Keratinocyte (primary cell): Measurements from ENCODE around the gene CNOT4. TPM values are rescaled to one million over a fixed set of nuclear protein-coding genes. Genes with fewer than 3 reads are reported as not detected.
"Not testable (repeated sequence)": the region's sequence is repeated elsewhere in the genome, so short reads cannot be mapped to it uniquely, and the experiment has no call there.

Source experiments
- DNase-seq: peaks from one replicate; pipeline ENCODE4 v3.0.0-alpha.2; 2011; ENCODE audit warnings: low read depth, missing footprints, low spot score
- FAIRE-seq: peaks from 2 replicates; lab custom pipeline; 2011; peaks lifted over from hg19 to GRCh38; lab: Jason Lieb, UNC
- H2AFZ ChIP-seq: 2 replicates; pipeline ENCODE4 v1.6.0; 2012; ENCODE audit warnings: low read length, control low read depth, inconsistent platforms; ENCODE audit not compliant: control insufficient read depth
- H3K27ac ChIP-seq: 2 replicates; pipeline ENCODE4 v1.5.1; 2011; ENCODE audit warnings: low read length; ENCODE audit not compliant: control insufficient read depth, insufficient read depth
- H3K27me3 ChIP-seq: 3 replicates; pipeline ENCODE4 v1.6.0; 2011; ENCODE audit warnings: low read length; ENCODE audit not compliant: control insufficient read depth, insufficient read depth; ENCODE audit errors: extremely low read depth
- H3K36me3 ChIP-seq, 2 experiments: 2 replicates in 1 of 2; 3 replicates in 1 of 2; pipeline ENCODE4 v1.5.1; 2011; ENCODE audit warnings: low read length in 2 of 2, mild to moderate bottlenecking in 1 of 2; ENCODE audit not compliant: control insufficient read depth in 2 of 2, insufficient read depth in 2 of 2; ENCODE audit errors: extremely low read depth in 1 of 2
- H3K4me1 ChIP-seq: 3 replicates; pipeline ENCODE4 v1.5.1; 2011; ENCODE audit warnings: low read length; ENCODE audit not compliant: control insufficient read depth, insufficient read depth; ENCODE audit errors: extremely low read depth
- H3K4me2 ChIP-seq: 3 replicates; pipeline ENCODE4 v1.6.0; 2011; ENCODE audit warnings: low read depth, low read length; ENCODE audit not compliant: control insufficient read depth, insufficient read depth; ENCODE audit errors: extremely low read depth
- H3K4me3 ChIP-seq, 3 experiments: fragments of 200-600 bp in 1 of 3; sonication (generic) in 1 of 3; 2 replicates in 2 of 3; 3 replicates in 1 of 3; pipeline ENCODE4 v1.5.1; 2011 to 2016; ENCODE audit warnings: low read length in 3 of 3, mild to moderate bottlenecking in 3 of 3, control low read depth in 2 of 3, inconsistent platforms in 1 of 3, low read depth in 1 of 3, mixed read lengths in 1 of 3, mixed run types in 1 of 3, moderate library complexity in 1 of 3; ENCODE audit not compliant: control insufficient read depth in 2 of 3, insufficient read depth in 2 of 3; ENCODE audit errors: extremely low read depth in 1 of 3
- H3K79me2 ChIP-seq: 2 replicates; pipeline ENCODE4 v1.6.0; 2012; ENCODE audit warnings: low read length; ENCODE audit not compliant: control insufficient read depth, insufficient read depth
- H3K9ac ChIP-seq: 3 replicates; pipeline ENCODE4 v1.6.0; 2011; ENCODE audit warnings: low read length; ENCODE audit not compliant: control insufficient read depth, insufficient read depth; ENCODE audit errors: extremely low read depth
- H3K9me1 ChIP-seq: 3 replicates; pipeline ENCODE4 v1.6.0; 2011; ENCODE audit warnings: low read length; ENCODE audit not compliant: control insufficient read depth, insufficient read depth; ENCODE audit errors: extremely low read depth
- H3K9me3 ChIP-seq: 2 replicates; pipeline ENCODE4 v1.5.1; 2012; ENCODE audit warnings: low read depth, low read length; ENCODE audit not compliant: control insufficient read depth
- H4K20me1 ChIP-seq: 3 replicates; pipeline ENCODE4 v1.6.0; 2011; ENCODE audit warnings: low read length; ENCODE audit not compliant: control insufficient read depth, insufficient read depth; ENCODE audit errors: extremely low read depth
- EZH2 ChIP-seq: IDR thresholded peaks from one replicate; pipeline ENCODE4 v1.6.1; 2012; ENCODE audit warnings: inconsistent platforms, mild to moderate bottlenecking, low read length, moderate library complexity
- dilution Hi-C: fragments of 300-500 bp; cut with MboI; formaldehyde crosslinking; loops from one replicate; pipeline ENCODE4 v1.7.0; 2020; ENCODE audit warnings: low sequenced_read_pairs; ENCODE audit not compliant: extremely low pct_ligation_motif_present
- polyA plus RNA-seq, 5 experiments: library from polyadenylated mRNA; depleted of rRNA in 3 of 5; stranded (reverse) in 3 of 5; stranded (forward) in 1 of 5; unstranded in 1 of 5; fragments of >200 nt; gene quantifications; 1 replicate in 1 of 5; 2 replicates in 3 of 5; 3 replicates in 1 of 5; pipeline versions ENCODE4 v1.2.1 to v1.2.3, GENCODE V29; 2011 to 2012; ENCODE audit warnings: missing spikeins in 2 of 5, low read depth in 1 of 5, low replicate concordance in 1 of 5
- TF ChIP-seq, protein P1 (sequence below), 3 experiments: IDR thresholded peaks in 1 of 3; conservative IDR thresholded peaks in 1 of 3; optimal IDR thresholded peaks in 1 of 3; 2 replicates in 2 of 3; 3 replicates in 1 of 3; pipeline versions ENCODE3 to v1.5.1; 2011; ENCODE audit warnings: low read length in 3 of 3, mild to moderate bottlenecking in 3 of 3, moderate library complexity in 2 of 3, control low read depth in 1 of 3, inconsistent platforms in 1 of 3; ENCODE audit not compliant: insufficient read depth in 2 of 3; ENCODE audit errors: extremely low read depth in 1 of 3

Gene CNOT4
- polyA plus RNA-seq, 1 donor (not counting 4 experiments of a cell fraction or from before 2014, with no cell fraction given), result 11.4 TPM

DNA sequence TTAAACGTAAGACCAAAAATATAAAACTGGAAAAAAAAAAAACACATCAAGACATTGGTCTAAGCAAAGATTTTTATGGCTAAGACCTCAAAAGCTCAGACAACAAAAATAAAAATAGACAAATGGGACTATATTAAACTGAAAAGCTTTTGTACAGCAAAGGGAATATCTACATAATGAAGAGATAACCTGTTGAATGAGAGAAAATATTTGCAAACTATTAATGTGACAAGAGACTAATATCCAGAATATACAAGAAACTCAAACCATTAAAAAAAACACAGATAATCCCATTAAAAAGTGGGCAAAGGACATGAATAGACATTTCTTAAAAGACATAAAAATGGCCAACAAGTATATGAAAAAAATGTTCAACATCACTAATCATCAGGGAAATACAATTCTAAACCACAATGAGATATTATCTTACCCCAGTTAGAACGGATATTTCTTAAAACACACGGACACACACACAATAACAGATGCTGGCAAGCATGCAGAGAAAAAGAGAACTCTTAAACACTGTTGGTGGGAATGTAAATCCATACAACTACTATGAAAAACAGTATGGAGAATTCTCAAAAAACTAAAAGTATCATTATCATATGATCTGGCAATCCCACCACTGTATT lies 28.8 kb downstream of the CNOT4 start:
- peaks cover 51% of the 10 kb centered on the region for H3K79me2 ChIP-seq

GRCh38 chr7:135475521-135475920 lies 34.4 kb downstream of the CNOT4 start:
- Histone ChIP-seq H3K27ac (no peak overlapping the region), H2AFZ (no peak overlapping the region), H3K4me3 (no peak overlapping the region), H3K9me3 (no peaks in the 10 kb centered on the region), H3K4me1 (peaks cover 6% of the 10 kb centered on the region), H3K9me1 (no peaks in the 10 kb centered on the region), H3K79me2 (peaks cover 27% of the 10 kb centered on the region), H3K9ac (no peak overlapping the region), H3K27me3 (no peaks in the 10 kb centered on the region), H4K20me1 (no peaks in the 10 kb centered on the region), H3K36me3 (no peaks in the 10 kb centered on the region), H3K4me2 (no peak overlapping the region)
- dilution Hi-C loops, result no loop called here
- TF ChIP-seq EZH2, result no peak
- TF ChIP-seq, protein P1, sequence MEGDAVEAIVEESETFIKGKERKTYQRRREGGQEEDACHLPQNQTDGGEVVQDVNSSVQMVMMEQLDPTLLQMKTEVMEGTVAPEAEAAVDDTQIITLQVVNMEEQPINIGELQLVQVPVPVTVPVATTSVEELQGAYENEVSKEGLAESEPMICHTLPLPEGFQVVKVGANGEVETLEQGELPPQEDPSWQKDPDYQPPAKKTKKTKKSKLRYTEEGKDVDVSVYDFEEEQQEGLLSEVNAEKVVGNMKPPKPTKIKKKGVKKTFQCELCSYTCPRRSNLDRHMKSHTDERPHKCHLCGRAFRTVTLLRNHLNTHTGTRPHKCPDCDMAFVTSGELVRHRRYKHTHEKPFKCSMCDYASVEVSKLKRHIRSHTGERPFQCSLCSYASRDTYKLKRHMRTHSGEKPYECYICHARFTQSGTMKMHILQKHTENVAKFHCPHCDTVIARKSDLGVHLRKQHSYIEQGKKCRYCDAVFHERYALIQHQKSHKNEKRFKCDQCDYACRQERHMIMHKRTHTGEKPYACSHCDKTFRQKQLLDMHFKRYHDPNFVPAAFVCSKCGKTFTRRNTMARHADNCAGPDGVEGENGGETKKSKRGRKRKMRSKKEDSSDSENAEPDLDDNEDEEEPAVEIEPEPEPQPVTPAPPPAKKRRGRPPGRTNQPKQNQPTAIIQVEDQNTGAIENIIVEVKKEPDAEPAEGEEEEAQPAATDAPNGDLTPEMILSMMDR (optimal IDR thresholded peaks at IDR 0.05 in 1 of 3, IDR thresholded peaks at IDR 0.05 in 1 of 3, conservative IDR thresholded peaks at IDR 0.05 in 1 of 3; ENCODE audit: extremely low read depth in 1 of 3, insufficient read depth in 2 of 3, low read length in 3 of 3), result no peak
- no peak for FAIRE-seq
- DNase-seq, result no peak

More for the DNA sequence above, 28.8 kb downstream of the CNOT4 start:
- Histone ChIP-seq H3K4me1 (peaks cover under 1% of the 10 kb centered on the region), H3K27me3 (no peaks in the 10 kb centered on the region), H3K4me2 (no peak overlapping the region), H4K20me1 (no peaks in the 10 kb centered on the region), H3K9me1 (no peaks in the 10 kb centered on the region), H3K36me3 (no peaks in the 10 kb centered on the region), H3K9me3 (no peaks in the 10 kb centered on the region), H3K9ac (no peak overlapping the region), H3K27ac (no peak overlapping the region), H3K4me3 (no peak overlapping the region), H2AFZ (no peak overlapping the region)
- TF ChIP-seq EZH2, result no peak
- FAIRE-seq, result no peak
- dilution Hi-C loops, result no loop called here
- no peak for DNase-seq

DNA sequence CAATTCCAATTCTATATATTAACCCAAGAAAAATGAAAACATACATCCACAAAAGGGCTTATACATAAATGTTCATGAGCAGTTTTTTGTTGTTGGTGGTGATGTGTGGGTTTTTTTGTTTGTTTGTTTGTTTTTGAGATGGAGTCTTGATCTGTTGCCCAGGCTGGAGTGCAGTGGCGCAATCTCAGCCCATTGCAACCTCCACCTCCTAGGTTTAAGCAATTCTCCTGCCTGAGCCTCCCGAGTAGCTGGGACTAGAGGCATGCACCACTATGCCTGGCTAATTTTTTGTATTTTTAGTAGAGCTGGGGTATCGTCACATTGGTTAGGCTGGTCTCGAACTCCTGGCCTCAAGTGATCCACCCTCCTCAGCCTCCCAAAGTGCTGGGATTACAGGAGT lies 40.2 kb downstream of the CNOT4 start:
- DNase-seq, H4K20me1 ChIP-seq, H3K4me1 ChIP-seq, H2AFZ ChIP-seq, H3K4me2 ChIP-seq, H3K9me3 ChIP-seq, H3K9me1 ChIP-seq, H3K27ac ChIP-seq, H3K9ac ChIP-seq, FAIRE-seq, H3K36me3 ChIP-seq, H3K4me3 ChIP-seq, dilution Hi-C loops, H3K27me3 ChIP-seq: not testable (repeated sequence)
- H3K79me2 ChIP-seq, result peaks cover 41% of the 10 kb centered on the region
